ENCODE measurements around the gene RUSC2.
A peak's percentile ranks its signal among the peaks of the same experiment; 100 is the strongest.
"Not testable (repeated sequence)": the region's sequence is repeated elsewhere in the genome, so short reads cannot be mapped to it uniquely, and the experiment has no call there.

RUSC2 gene

DNA sequence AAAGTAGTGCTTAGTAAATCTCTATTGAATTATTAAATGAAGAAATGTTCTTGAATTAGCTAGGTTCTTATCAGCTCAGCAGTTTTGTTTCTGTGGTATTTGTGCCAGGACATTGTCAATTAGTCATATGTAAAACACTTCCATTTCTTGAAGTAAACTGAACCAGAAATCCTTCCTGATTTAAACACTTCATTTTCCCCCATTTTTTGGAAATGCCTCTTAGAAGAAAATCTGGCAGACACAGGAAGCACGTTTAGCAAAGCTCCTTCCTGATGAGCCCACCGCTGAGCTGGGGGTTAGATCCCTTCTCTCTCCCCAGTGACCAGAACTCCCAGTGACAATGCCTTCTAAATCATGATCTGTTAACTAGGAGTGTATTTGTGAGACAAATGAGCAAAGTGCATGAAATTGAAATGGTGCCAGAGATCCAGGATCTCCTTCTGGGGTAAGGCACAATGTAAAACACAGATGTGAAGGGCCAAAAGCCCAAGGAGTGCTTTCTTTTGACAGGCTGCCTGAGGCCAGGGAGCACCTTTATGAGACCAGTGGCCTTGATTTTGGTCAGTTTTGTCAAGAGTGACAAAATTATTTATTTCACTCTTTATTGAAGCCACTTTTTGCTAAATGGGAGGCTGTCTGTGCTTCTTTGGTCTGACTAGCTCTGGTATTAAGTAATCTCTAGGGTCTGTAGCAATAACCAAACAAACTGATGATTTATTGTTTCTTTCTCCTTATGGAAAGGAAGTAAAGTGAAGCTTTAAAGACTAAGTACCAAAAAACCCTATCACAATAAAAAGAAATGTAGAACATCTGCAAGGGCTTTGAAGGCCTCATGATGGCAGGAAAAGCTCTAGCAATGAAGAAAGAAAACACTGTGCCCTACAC lies 25.5 kb upstream of the RUSC2 start:
- CTCF ChIA-PET: interaction anchor here (0.5 kb wide), 1 partner anchor 140 kb away, joined by 3 read pairs; no protein-coding TSS in a partner anchor

DNA sequence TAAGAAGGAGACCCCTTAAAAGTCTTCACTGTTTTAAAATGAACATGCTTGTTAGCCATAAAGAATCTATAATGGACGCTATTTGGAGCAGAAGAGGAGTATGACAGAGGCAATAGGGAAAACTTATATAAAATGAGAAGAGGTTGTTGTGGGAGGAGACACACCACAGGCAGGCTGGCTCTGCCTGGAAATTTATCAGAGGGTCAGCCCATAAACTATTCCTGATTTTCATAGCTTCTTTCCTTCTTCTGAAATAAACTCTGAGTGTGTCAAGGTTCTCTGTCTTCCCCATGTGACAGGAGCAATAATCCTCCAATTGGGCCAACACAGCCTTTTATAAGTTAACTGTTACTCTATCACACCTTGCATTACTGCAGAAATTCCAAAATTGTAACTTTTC lies 19.6 kb upstream of the RUSC2 start:
- H3K27ac ChIP-seq: no peak overlapping the region
- POLR2A ChIA-PET (ENCODE audit: low non-redundant PET): no interaction called here
- no peak for DNase-seq (ENCODE audit: low spot score)
- CTCF ChIA-PET: interaction anchor here (0.7 to 1.3 kb wide), 2 partner anchors 11 to 337 kb away, joined by 3 read pairs; no protein-coding TSS in a partner anchor
- TF ChIP-seq, protein P1, sequence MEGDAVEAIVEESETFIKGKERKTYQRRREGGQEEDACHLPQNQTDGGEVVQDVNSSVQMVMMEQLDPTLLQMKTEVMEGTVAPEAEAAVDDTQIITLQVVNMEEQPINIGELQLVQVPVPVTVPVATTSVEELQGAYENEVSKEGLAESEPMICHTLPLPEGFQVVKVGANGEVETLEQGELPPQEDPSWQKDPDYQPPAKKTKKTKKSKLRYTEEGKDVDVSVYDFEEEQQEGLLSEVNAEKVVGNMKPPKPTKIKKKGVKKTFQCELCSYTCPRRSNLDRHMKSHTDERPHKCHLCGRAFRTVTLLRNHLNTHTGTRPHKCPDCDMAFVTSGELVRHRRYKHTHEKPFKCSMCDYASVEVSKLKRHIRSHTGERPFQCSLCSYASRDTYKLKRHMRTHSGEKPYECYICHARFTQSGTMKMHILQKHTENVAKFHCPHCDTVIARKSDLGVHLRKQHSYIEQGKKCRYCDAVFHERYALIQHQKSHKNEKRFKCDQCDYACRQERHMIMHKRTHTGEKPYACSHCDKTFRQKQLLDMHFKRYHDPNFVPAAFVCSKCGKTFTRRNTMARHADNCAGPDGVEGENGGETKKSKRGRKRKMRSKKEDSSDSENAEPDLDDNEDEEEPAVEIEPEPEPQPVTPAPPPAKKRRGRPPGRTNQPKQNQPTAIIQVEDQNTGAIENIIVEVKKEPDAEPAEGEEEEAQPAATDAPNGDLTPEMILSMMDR (conservative IDR thresholded peaks at IDR 0.05; ENCODE audit: low read depth): no peak

More for the DNA sequence above, 25.5 kb upstream of the RUSC2 start:
- POLR2A ChIA-PET (ENCODE audit: low non-redundant PET): no interaction called here
- no peak for DNase-seq (ENCODE audit: low spot score)
- H3K27ac ChIP-seq: no peak overlapping the region
- TF ChIP-seq, protein P1 (conservative IDR thresholded peaks at IDR 0.05; ENCODE audit: low read depth): no peak

DNA sequence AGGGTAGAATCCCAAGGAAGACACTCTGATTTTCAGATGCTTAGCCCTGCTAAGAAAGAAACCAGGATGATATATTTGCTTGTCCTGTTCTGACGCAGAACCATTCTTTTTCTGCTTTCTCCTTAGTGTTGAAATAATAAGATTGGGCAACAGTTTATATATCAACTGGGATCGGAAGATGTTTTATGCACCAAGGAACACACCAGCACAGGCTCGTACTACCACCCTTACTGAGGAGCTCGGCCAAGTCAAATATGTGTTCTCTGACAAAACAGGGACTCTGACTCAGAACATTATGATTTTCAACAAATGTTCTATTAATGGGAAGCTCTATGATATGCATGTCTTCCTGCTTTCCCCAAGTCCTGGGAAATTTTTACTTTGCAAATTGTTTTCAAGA lies 19.0 kb upstream of the RUSC2 start:
- CTCF ChIA-PET: interaction anchor here (0.6 to 1.3 kb wide), 2 partner anchors 10 to 665 kb away, joined by 3 read pairs; no protein-coding TSS in a partner anchor
- TF ChIP-seq, protein P1 (conservative IDR thresholded peaks at IDR 0.05; ENCODE audit: low read depth): no peak
- POLR2A ChIA-PET (ENCODE audit: low non-redundant PET): no interaction called here
- DNase-seq (ENCODE audit: low spot score): peak; percentile 51
- H3K27ac ChIP-seq: no peak overlapping the region

DNA sequence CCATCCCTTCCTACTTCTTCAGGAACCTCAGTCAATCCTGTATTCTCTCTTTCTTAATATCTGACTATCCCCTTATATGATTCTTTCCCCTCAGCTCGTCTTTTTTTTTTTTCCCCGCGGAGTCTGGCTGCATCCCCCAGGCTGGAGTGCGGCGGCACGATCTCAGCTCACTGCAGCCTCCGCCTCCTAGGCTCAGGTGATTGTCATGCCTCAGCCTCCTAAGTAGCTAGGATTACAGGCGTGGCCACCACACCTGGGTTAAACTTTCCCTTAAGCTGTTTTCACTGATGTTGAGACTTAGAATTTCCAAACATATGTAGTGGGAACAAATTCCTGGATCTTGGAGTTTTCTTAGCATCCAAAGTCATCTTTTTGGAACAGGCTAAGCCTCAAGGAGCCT lies 13.3 kb upstream of the RUSC2 start:
- POLR2A ChIA-PET (ENCODE audit: low non-redundant PET): interaction anchor here (0.6 kb wide), 1 partner anchor 84 kb away, joined by 4 read pairs; no protein-coding TSS in a partner anchor
- TF ChIP-seq, protein P1 (conservative IDR thresholded peaks at IDR 0.05; ENCODE audit: low read depth): no peak
- CTCF ChIA-PET: interaction anchor here (0.6 to 1.9 kb wide), 7 partner anchors 78 to 577 kb away, joined by 3 to 9 read pairs (median 5); no protein-coding TSS in a partner anchor
- no peak overlapping the region for H3K27ac ChIP-seq
- DNase-seq (ENCODE audit: low spot score): no peak

DNA sequence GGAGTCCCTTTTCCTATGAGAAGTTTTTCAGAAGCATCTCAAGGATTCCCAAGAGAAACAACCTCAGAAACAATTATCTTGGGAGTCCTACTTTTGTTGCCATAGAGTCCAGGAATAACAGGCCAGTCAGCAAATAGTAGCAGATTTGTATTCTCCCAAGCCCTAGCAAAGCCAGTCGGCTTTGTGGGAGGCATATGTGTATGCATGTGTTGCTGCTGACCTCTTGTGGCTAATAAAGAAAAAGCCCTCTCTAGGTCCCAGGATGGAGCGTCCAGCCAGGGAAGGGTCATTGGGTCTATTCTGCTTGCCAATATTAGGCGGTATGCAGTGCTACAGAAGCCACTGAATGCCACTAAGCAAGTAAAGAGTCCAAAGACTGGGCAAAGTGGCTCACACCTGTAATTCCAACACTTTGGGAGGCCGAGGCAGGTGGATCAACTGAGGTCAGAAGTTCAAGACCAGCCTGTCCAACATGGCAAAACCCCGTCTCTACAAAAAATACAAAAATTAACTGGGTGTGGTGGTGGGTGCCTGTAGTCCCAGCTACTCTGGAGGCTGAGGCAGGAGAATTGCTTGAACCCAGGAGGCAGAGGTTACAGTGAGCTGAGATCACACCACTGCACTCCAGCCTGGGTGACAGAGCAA lies 12.6 kb upstream of the RUSC2 start:
- POLR2A ChIA-PET (ENCODE audit: low non-redundant PET): not testable (repeated sequence)
- peak; percentile 81 for DNase-seq (ENCODE audit: low spot score)
- CTCF ChIA-PET: interaction anchor here (0.8 to 2.6 kb wide), 6 partner anchors 77 to 578 kb away, joined by 3 to 13 read pairs (median 5); partner anchors contain the start of gene ATOSB

More for the DNA sequence above, 12.6 kb upstream of the RUSC2 start:
- TF ChIP-seq, protein P1 (conservative IDR thresholded peaks at IDR 0.05; ENCODE audit: low read depth): peak; percentile 99
- H3K27ac ChIP-seq: not testable (repeated sequence)

Data from RWPE1 (cell line).